HepG2 (cell line): ENCODE data around the gene XPO1. TPM values are rescaled to one million over a fixed set of nuclear protein-coding genes. Genes with fewer than 3 reads are reported as not detected.

ENCODE experiments used
- CREM ChIP-seq, 2 experiments: sonication (generic) in 1 of 2; formaldehyde crosslinking in 1 of 2; IDR thresholded peaks; 2 replicates each; pipeline versions ENCODE4 v1.4.0 to v1.6.1; 2016 to 2020; ENCODE audit warnings: antibody characterized with exemption in 1 of 2, mild to moderate bottlenecking in 1 of 2, missing genetic modification reagents in 1 of 2
- FOXP4 ChIP-seq: sonication (generic); formaldehyde crosslinking; IDR thresholded peaks from 2 replicates; pipeline ENCODE4 v1.4.0; 2020; ENCODE audit warnings: missing genetic modification reagents
- GPN1 ChIP-seq: sonication (generic); formaldehyde crosslinking; IDR thresholded peaks from 2 replicates; pipeline ENCODE4 v1.5.1; 2020; ENCODE audit warnings: missing genetic modification reagents, borderline replicate concordance
- HHEX ChIP-seq: IDR thresholded peaks from 2 replicates; pipeline ENCODE4 v1.6.1; 2016; ENCODE audit warnings: control low read depth
- NCOA1 ChIP-seq: sonication (generic); formaldehyde crosslinking; IDR thresholded peaks from 2 replicates; pipeline ENCODE4 v1.9.0; 2021; ENCODE audit warnings: missing genetic modification reagents
- PHB2 ChIP-seq: fragments of 450-650 bp; IDR thresholded peaks from 2 replicates; pipeline ENCODE4 v1.6.1; 2018; ENCODE audit not compliant: partially characterized antibody
- RXRB ChIP-seq: IDR thresholded peaks from 2 replicates; pipeline ENCODE4 v1.6.1; 2016; ENCODE audit warnings: borderline replicate concordance, missing genetic modification reagents, missing compliant biosample characterization
- SOX5 ChIP-seq: IDR thresholded peaks from 2 replicates; pipeline ENCODE4 v1.6.1; 2016; ENCODE audit warnings: borderline replicate concordance
- SP4 ChIP-seq: sonication (generic); formaldehyde crosslinking; IDR thresholded peaks from 2 replicates; pipeline ENCODE4 v1.8.1; 2023; ENCODE audit warnings: mild to moderate bottlenecking, missing genetic modification reagents
- ZBTB4 ChIP-seq: sonication (generic); formaldehyde crosslinking; IDR thresholded peaks from 2 replicates; pipeline ENCODE4 v1.4.0; 2020; ENCODE audit warnings: missing genetic modification reagents, mild to moderate bottlenecking, borderline replicate concordance
- ZFP1 ChIP-seq: IDR thresholded peaks from 2 replicates; pipeline ENCODE4 v1.6.1; 2016
- ZNF282 ChIP-seq: fragments of 450-650 bp; IDR thresholded peaks from 2 replicates; pipeline ENCODE4 v1.6.1; 2018; ENCODE audit not compliant: partially characterized antibody
- polyA plus RNA-seq, 8 experiments: library from polyadenylated mRNA; depleted of rRNA in 3 of 8; stranded (reverse) in 7 of 8; unstranded in 1 of 8; fragments of >200 nt; fragmentation: Illumina TruSeq in 4 of 8; extraction: Trizol in 4 of 8; gene quantifications; 2 replicates each; pipeline versions ENCODE4 v1.2.1 to v1.2.3, GENCODE V29; 2011 to 2016; ENCODE audit warnings: low read depth in 4 of 8, missing spikeins in 1 of 8, mixed read lengths in 1 of 8; ENCODE audit not compliant: insufficient read depth in 1 of 8
- total RNA-seq, 5 experiments: library from RNA; depleted of rRNA; stranded (reverse); fragments of >200 nt; fragmentation: Illumina TruSeq; extraction: Trizol; gene quantifications; 2 replicates each; pipeline ENCODE4 v1.2.3, GENCODE V29; 2016; ENCODE audit warnings: low read depth in 1 of 5
- TF ChIP-seq, protein P1 (sequence below), 2 experiments: sonication (generic) in 1 of 2; formaldehyde crosslinking in 1 of 2; IDR thresholded peaks; 2 replicates each; pipeline versions ENCODE4 v1.4.0 to v1.6.1; 2016 to 2020; ENCODE audit warnings: borderline replicate concordance in 1 of 2, low read depth in 1 of 2, mild to moderate bottlenecking in 1 of 2, missing genetic modification reagents in 1 of 2
- TF ChIP-seq, protein P2 (sequence below): sonication (generic); formaldehyde crosslinking; IDR thresholded peaks from 2 replicates; pipeline ENCODE4 v1.4.0; 2020; ENCODE audit warnings: missing genetic modification reagents
- TF ChIP-seq, protein P3 (sequence below): IDR thresholded peaks from 2 replicates; pipeline ENCODE4 v1.6.1; 2018; ENCODE audit warnings: missing genetic modification reagents

The XPO1 gene
- total and polyA plus RNA-seq, 2 of the 13 experiments (the other 11 are each of a cell fraction or from before 2014, with no cell fraction given) = 67.4 to 212 TPM

DNA sequence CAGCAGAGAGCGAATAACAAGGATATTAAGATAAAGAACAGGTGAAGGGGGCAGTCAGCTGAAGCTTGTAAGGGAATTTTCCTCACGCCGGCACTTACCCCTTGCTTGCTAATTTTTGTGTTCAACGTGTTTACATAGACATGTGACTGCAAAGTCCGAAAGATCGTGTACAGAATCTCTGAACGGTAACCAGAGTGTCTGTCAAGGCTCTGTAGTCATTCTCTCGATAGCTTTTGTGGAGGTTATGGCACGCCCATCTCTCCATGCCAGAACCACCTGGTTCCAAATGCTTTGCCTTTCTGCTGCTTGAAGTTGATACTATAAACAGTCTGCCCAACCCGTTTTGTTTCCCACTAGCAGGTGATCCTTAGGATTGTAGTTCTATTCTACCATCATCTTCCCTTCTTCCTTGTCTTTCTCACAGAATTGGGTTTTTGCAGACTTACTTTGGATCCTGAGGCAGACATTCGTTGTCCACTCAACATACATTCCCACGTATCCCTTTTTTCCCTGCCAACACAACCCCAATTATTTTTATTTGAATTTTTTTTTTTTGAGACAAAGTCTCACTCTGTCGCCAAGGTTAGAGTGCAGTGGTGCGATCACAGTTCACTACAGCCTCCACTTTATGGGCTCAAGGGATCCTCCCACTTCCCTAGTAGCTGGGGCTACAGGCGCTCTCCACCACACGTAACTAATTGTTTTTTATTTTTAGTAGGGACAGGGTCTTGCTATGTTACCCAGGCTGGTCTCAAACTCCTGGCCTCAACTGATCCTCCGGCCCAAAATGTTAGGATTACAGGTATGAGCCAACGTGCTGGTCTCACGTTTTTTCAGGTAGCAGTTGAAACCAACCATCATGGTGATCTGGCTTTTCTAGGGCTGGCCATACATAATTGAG, 66.0 kb downstream of the XPO1 start (continued):
- TF ChIP-seq CREM (IDR thresholded peaks at IDR 0.05) (peak; percentile 39; the same call in 1 of the 2 replicates), CREM (CRISPR knock-in tag; IDR thresholded peaks at IDR 0.05) (no peak), GPN1 (CRISPR knock-in tag) (no peak), FOXP4 (CRISPR knock-in tag) (peak; percentile 60), SP4 (CRISPR knock-in tag) (no peak), HHEX (CRISPR knock-in tag) (no peak), ZNF282 (no peak), ZFP1 (0 out of 2 replicates have a peak, but pooled peaks have one; percentile 6), PHB2 (no peak), ZBTB4 (no peak), NCOA1 (CRISPR knock-in tag) (peak; percentile 61; the same call in 1 of the 2 replicates), SOX5 (peak; percentile 56), RXRB (CRISPR knock-in tag) (peak; percentile 16; the same call in 1 of the 2 replicates)
- TF ChIP-seq, protein P1, sequence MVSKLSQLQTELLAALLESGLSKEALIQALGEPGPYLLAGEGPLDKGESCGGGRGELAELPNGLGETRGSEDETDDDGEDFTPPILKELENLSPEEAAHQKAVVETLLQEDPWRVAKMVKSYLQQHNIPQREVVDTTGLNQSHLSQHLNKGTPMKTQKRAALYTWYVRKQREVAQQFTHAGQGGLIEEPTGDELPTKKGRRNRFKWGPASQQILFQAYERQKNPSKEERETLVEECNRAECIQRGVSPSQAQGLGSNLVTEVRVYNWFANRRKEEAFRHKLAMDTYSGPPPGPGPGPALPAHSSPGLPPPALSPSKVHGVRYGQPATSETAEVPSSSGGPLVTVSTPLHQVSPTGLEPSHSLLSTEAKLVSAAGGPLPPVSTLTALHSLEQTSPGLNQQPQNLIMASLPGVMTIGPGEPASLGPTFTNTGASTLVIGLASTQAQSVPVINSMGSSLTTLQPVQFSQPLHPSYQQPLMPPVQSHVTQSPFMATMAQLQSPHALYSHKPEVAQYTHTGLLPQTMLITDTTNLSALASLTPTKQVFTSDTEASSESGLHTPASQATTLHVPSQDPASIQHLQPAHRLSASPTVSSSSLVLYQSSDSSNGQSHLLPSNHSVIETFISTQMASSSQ (IDR thresholded peaks at IDR 0.05; ENCODE audit: low read depth) = no peak
- TF ChIP-seq, protein P1 (CRISPR knock-in tag; IDR thresholded peaks at IDR 0.05; ENCODE audit: borderline replicate concordance) = no peak
- TF ChIP-seq, protein P2, sequence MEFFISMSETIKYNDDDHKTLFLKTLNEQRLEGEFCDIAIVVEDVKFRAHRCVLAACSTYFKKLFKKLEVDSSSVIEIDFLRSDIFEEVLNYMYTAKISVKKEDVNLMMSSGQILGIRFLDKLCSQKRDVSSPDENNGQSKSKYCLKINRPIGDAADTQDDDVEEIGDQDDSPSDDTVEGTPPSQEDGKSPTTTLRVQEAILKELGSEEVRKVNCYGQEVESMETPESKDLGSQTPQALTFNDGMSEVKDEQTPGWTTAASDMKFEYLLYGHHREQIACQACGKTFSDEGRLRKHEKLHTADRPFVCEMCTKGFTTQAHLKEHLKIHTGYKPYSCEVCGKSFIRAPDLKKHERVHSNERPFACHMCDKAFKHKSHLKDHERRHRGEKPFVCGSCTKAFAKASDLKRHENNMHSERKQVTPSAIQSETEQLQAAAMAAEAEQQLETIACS (CRISPR knock-in tag) = no peak
- TF ChIP-seq, protein P3, sequence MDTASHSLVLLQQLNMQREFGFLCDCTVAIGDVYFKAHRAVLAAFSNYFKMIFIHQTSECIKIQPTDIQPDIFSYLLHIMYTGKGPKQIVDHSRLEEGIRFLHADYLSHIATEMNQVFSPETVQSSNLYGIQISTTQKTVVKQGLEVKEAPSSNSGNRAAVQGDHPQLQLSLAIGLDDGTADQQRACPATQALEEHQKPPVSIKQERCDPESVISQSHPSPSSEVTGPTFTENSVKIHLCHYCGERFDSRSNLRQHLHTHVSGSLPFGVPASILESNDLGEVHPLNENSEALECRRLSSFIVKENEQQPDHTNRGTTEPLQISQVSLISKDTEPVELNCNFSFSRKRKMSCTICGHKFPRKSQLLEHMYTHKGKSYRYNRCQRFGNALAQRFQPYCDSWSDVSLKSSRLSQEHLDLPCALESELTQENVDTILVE (CRISPR knock-in tag) = no peak
